H9 (cell line): ENCODE measurements around the gene RALGAPB. TPM values are rescaled to one million over a fixed set of nuclear protein-coding genes. Genes with fewer than 3 reads are reported as not detected.

Experiments
- DNase-seq: peaks from one replicate; pipeline ENCODE4 v3.0.0-alpha.2; 2017
- H2AFZ ChIP-seq: one replicate; pipeline ENCODE4 v1.6.1; 2013; ENCODE audit warnings: mild to moderate bottlenecking, low read length, control low read depth, moderate library complexity
- H2AK5ac ChIP-seq: 2 replicates; pipeline ENCODE4 v1.6.1; 2013; ENCODE audit warnings: low read length, control low read depth, mixed read lengths; ENCODE audit not compliant: insufficient read length
- H2BK120ac ChIP-seq: one replicate; pipeline ENCODE4 v1.6.1; 2013; ENCODE audit warnings: low read depth, mild to moderate bottlenecking, low read length, control low read depth, inconsistent platforms; ENCODE audit not compliant: poor library complexity, severe bottlenecking
- H2BK12ac ChIP-seq: 2 replicates; pipeline ENCODE4 v1.6.1; 2013; ENCODE audit warnings: low read length, control low read depth, mixed read lengths, low read depth; ENCODE audit not compliant: insufficient read length
- H2BK15ac ChIP-seq: 2 replicates; pipeline ENCODE4 v1.6.1; 2013; ENCODE audit warnings: low read depth, low read length, control low read depth
- H2BK20ac ChIP-seq: one replicate; pipeline ENCODE4 v1.6.1; 2013; ENCODE audit warnings: low read depth, mild to moderate bottlenecking, low read length, control low read depth, inconsistent platforms; ENCODE audit not compliant: poor library complexity, severe bottlenecking
- H2BK5ac ChIP-seq: 2 replicates; pipeline ENCODE4 v1.6.1; 2013; ENCODE audit warnings: low read length, control low read depth, mixed read lengths; ENCODE audit not compliant: insufficient read length
- H3K14ac ChIP-seq: 2 replicates; pipeline ENCODE4 v1.6.1; 2013; ENCODE audit warnings: low read length, control low read depth; ENCODE audit not compliant: insufficient read depth
- H3K18ac ChIP-seq: 2 replicates; pipeline ENCODE4 v1.6.1; 2013; ENCODE audit warnings: low read depth, mild to moderate bottlenecking, mixed read lengths, low read length, control low read depth; ENCODE audit not compliant: insufficient read length
- H3K23ac ChIP-seq: 2 replicates; pipeline ENCODE4 v1.6.1; 2013; ENCODE audit warnings: low read length, control low read depth, mixed read lengths, low read depth; ENCODE audit not compliant: insufficient read length
- H3K23me2 ChIP-seq: 2 replicates; pipeline ENCODE4 v1.6.1; 2013; ENCODE audit warnings: low read depth, mild to moderate bottlenecking, mixed read lengths, low read length, control low read depth; ENCODE audit not compliant: insufficient read length, poor library complexity, severe bottlenecking
- H3K27ac ChIP-seq: 2 replicates; pipeline ENCODE4 v1.5.1; 2013; ENCODE audit warnings: low read length, control low read depth, mixed read lengths, low read depth; ENCODE audit not compliant: insufficient read length
- H3K27me3 ChIP-seq: 2 replicates; pipeline ENCODE4 v1.6.1; 2013; ENCODE audit warnings: low read length, control low read depth, inconsistent platforms; ENCODE audit not compliant: insufficient read depth
- H3K4ac ChIP-seq: 2 replicates; pipeline ENCODE4 v1.6.1; 2013; ENCODE audit warnings: low read depth, mild to moderate bottlenecking, control low read depth, inconsistent platforms, low read length, moderate library complexity
- H3K4me1 ChIP-seq: 2 replicates; pipeline ENCODE4 v1.6.1; 2013; ENCODE audit warnings: low read length, control low read depth, inconsistent platforms; ENCODE audit not compliant: insufficient read depth
- H3K4me2 ChIP-seq: 2 replicates; pipeline ENCODE4 v1.6.1; 2013; ENCODE audit warnings: low read length, control low read depth, mixed read lengths; ENCODE audit not compliant: insufficient read length, insufficient read depth
- H3K56ac ChIP-seq: 2 replicates; pipeline ENCODE4 v1.6.1; 2013; ENCODE audit warnings: low read depth, mild to moderate bottlenecking, mixed read lengths, low read length, control low read depth; ENCODE audit not compliant: insufficient read length
- H3K79me1 ChIP-seq: 2 replicates; pipeline ENCODE4 v1.6.1; 2013; ENCODE audit warnings: low read depth, mild to moderate bottlenecking, moderate library complexity, low read length, control low read depth, inconsistent platforms; ENCODE audit not compliant: insufficient read depth, poor library complexity, severe bottlenecking
- H3K79me2 ChIP-seq: 2 replicates; pipeline ENCODE4 v1.6.1; 2013; ENCODE audit warnings: low read length, control low read depth, inconsistent platforms; ENCODE audit not compliant: insufficient read depth
- H3K9ac ChIP-seq: 2 replicates; pipeline ENCODE4 v1.6.1; 2013; ENCODE audit warnings: low read length, control low read depth, mixed read lengths; ENCODE audit not compliant: insufficient read length; ENCODE audit errors: extremely low read depth
- H3K9me3 ChIP-seq: one replicate; pipeline ENCODE4 v1.6.1; 2013; ENCODE audit warnings: low read depth, low read length, inconsistent platforms; ENCODE audit not compliant: control insufficient read depth
- H3T11ph ChIP-seq: one replicate; pipeline ENCODE4 v1.6.1; 2013; ENCODE audit warnings: mild to moderate bottlenecking, low read length, control low read depth, inconsistent platforms
- H4K20me1 ChIP-seq: one replicate; pipeline ENCODE4 v1.6.1; 2013; ENCODE audit not compliant: control insufficient read depth, insufficient read length, insufficient read depth
- H4K5ac ChIP-seq: 2 replicates; pipeline ENCODE4 v1.6.1; 2013; ENCODE audit warnings: low read depth, mild to moderate bottlenecking, mixed read lengths, low read length, control low read depth; ENCODE audit not compliant: insufficient read length
- H4K8ac ChIP-seq: replicated peaks from 2 replicates; pipeline ENCODE4 v1.6.1; 2013; ENCODE audit warnings: low read length, control low read depth, mixed read lengths, low read depth; ENCODE audit not compliant: insufficient read length
- H4K91ac ChIP-seq: 2 replicates; pipeline ENCODE4 v1.6.1; 2013; ENCODE audit warnings: low read depth, mild to moderate bottlenecking, moderate library complexity, mixed read lengths, low read length, control low read depth; ENCODE audit not compliant: insufficient read length
- H3K27ac Mint-ChIP-seq, 3 experiments: 2 replicates in 2 of 3; 3 replicates in 1 of 3; pipeline ENCODE4 v1.8.0; 2020 to 2021; ENCODE audit warnings: mixed read lengths in 3 of 3, mild to moderate bottlenecking in 1 of 3, moderate library complexity in 1 of 3
- H3K27me3 Mint-ChIP-seq: 2 replicates; pipeline ENCODE4 v1.8.0; 2021; ENCODE audit warnings: low read depth, mild to moderate bottlenecking, moderate library complexity, mixed read lengths
- H3K36me3 Mint-ChIP-seq, 3 experiments: 2 replicates in 2 of 3; 3 replicates in 1 of 3; pipeline ENCODE4 v1.8.0; 2020 to 2021; ENCODE audit warnings: low read depth in 3 of 3, mixed read lengths in 3 of 3; ENCODE audit not compliant: insufficient read depth in 1 of 3
- H3K4me1 Mint-ChIP-seq, 2 experiments: 2 replicates each; pipeline ENCODE4 v1.8.0; 2020; ENCODE audit warnings: mixed read lengths in 2 of 2
- H3K4me3 Mint-ChIP-seq, 2 experiments: 2 replicates in 1 of 2; 3 replicates in 1 of 2; pipeline ENCODE4 v1.8.0; 2020 to 2021; ENCODE audit warnings: mild to moderate bottlenecking in 2 of 2, mixed read lengths in 2 of 2, moderate library complexity in 1 of 2
- H3K9me3 Mint-ChIP-seq, 2 experiments: 2 replicates in 1 of 2; 3 replicates in 1 of 2; pipeline ENCODE4 v1.8.0; 2020; ENCODE audit warnings: mild to moderate bottlenecking in 2 of 2, mixed read lengths in 2 of 2, moderate library complexity in 1 of 2
- CTCF ChIP-seq: fragments of 200-600 bp; sonication (generic); conservative IDR thresholded peaks from 3 replicates; pipeline ENCODE4 v1.8.0; 2021; ENCODE audit warnings: antibody characterized with exemption, mild to moderate bottlenecking
- WGBS: extraction: QIAGEN DNeasy Blood & Tissue Kit; methylation state at CpG from one replicate; pipeline ENCODE4 v1.1.7; 2013; ENCODE audit warnings: missing lambda C conversion rate, low lambda C conversion rate, mixed read lengths; ENCODE audit not compliant: insufficient read length; ENCODE audit errors: extremely low coverage; 5-methylcytosine and 5-hydroxymethylcytosine counted together
- total RNA-seq: library from RNA; stranded (reverse); gene quantifications from 2 replicates; pipeline ENCODE4 v1.2.1, GENCODE V29; 2021

The RALGAPB gene
- total RNA-seq, 1 experiment from 2014 or later: 28.5 TPM

- no peak overlapping the region for H3K4ac ChIP-seq
- H3T11ph ChIP-seq: no peak overlapping the region
- H3K14ac ChIP-seq: no peak overlapping the region
- H4K20me1 ChIP-seq: no peaks in the 10 kb centered on the region
- no peak overlapping the region for H2BK12ac ChIP-seq
- 100% methylated on average over 1 of the region's 3 CpGs for WGBS
- no peak overlapping the region for H2BK20ac ChIP-seq
- H3K27me3 ChIP-seq: no peaks in the 10 kb centered on the region
- no peak overlapping the region for H3K27ac ChIP-seq
- no peak for TF ChIP-seq CTCF
- no peak overlapping the region for H3K56ac ChIP-seq
- no peak overlapping the region for H3K4me2 ChIP-seq
- H2AFZ ChIP-seq: no peak overlapping the region
- Mint-ChIP-seq H3K4me1 (no peaks in the 10 kb centered on the region), H3K9me3 (no peaks in the 10 kb centered on the region), H3K4me3 (no peak overlapping the region), H3K36me3 (peaks cover 3 to 53% (median 32%) of the 10 kb centered on the region in 3 experiments; a peak in 5 of 7 replicates), H3K27me3 (no peaks in the 10 kb centered on the region), H3K27ac (0 out of 7 replicates have a peak overlapping the region, but pooled peaks of 1 of the 3 experiments have one; percentile 9)
- H3K23me2 ChIP-seq: no peaks in the 10 kb centered on the region
- no peak overlapping the region for H4K5ac ChIP-seq
- H2AK5ac ChIP-seq: no peak overlapping the region
- no peak overlapping the region for H3K18ac ChIP-seq
- H3K23ac ChIP-seq: no peak overlapping the region
- H3K9ac ChIP-seq: no peak overlapping the region
- no peak overlapping the region for H2BK5ac ChIP-seq
- H3K9me3 ChIP-seq: no peaks in the 10 kb centered on the region
- no peak overlapping the region for H4K8ac ChIP-seq
- H3K79me1 ChIP-seq: no peaks in the 10 kb centered on the region
- no peak for DNase-seq
- H3K79me2 ChIP-seq: no peaks in the 10 kb centered on the region
- no peak overlapping the region for H2BK15ac ChIP-seq
- no peaks in the 10 kb centered on the region for H3K4me1 ChIP-seq
- H2BK120ac ChIP-seq: no peak overlapping the region
- H4K91ac ChIP-seq: no peak overlapping the region
These were observed 74.8 kb downstream of the RALGAPB start for GRCh38 chr20:38547288-38548085.
